Measurements from ENCODE around the gene STAB1.

GRCh38 chr3:52447512-52448355, 47.4 kb upstream of the STAB1 start:
- TF ChIP-seq CTCF (IDR thresholded peaks at IDR 0.05) (no peak), EZH2phosphoT487 (IDR thresholded peaks at IDR 0.05) (no peak)

Measured in neural progenitor cell (in vitro differentiated cells).